Umbilical cord (tissue), 2 donors: Measurements from ENCODE around the gene CDC6. TPM values are rescaled to one million over a fixed set of nuclear protein-coding genes. Genes with fewer than 3 reads are reported as not detected.

Experiments
- DNase-seq: peaks from one replicate; pipeline ENCODE4 v3.0.0-alpha.2; 2015; ENCODE audit warnings: low spot score
- total RNA-seq: library from RNA; depleted of rRNA; stranded (reverse); fragments of >200 nt; gene quantifications from one replicate; pipeline ENCODE4 v1.2.3, GENCODE V29; 2014; ENCODE audit warnings: low replicate concordance; ENCODE audit not compliant: insufficient read depth

CDC6 gene
- total RNA-seq, 1 donor from 2014 or later: 5.8 TPM

- DNase-seq: peak; percentile 83
Observed at GRCh38 chr17:40322358-40323315, 35.0 kb downstream of the CDC6 start.

GRCh38 chr17:40323391-40324381, 36.0 kb downstream of the CDC6 start:
- peak; percentile 80 for DNase-seq

- no peak for DNase-seq
Observed at GRCh38 chr17:40325156-40326013, 37.7 kb downstream of the CDC6 start.

GRCh38 chr17:40326014-40326831, 38.5 kb downstream of the CDC6 start:
- DNase-seq: no peak

- no peak for DNase-seq
Observed at GRCh38 chr17:40326832-40327199, 39.1 kb downstream of the CDC6 start.

GRCh38 chr17:40327244-40327729, 39.6 kb downstream of the CDC6 start:
- no peak for DNase-seq

- peak; percentile 72 for DNase-seq
Observed at GRCh38 chr17:40327735-40328385, 40.2 kb downstream of the CDC6 start.

- DNase-seq: no peak
Observed at GRCh38 chr17:40328386-40328766, 40.7 kb downstream of the CDC6 start.

GRCh38 chr17:40329839-40330794, 42.4 kb downstream of the CDC6 start:
- no peak for DNase-seq

- no peak for DNase-seq
Observed at GRCh38 chr17:40330850-40331470, 43.3 kb downstream of the CDC6 start.

GRCh38 chr17:40331743-40332641, 44.3 kb downstream of the CDC6 start:
- peak; percentile 77 for DNase-seq

GRCh38 chr17:40333781-40334448, 46.2 kb downstream of the CDC6 start:
- DNase-seq: no peak

- DNase-seq: no peak
Observed at GRCh38 chr17:40335620-40336019, 47.9 kb downstream of the CDC6 start.

GRCh38 chr17:40337351-40337750, 49.7 kb downstream of the CDC6 start:
- no peak for DNase-seq

- no peak for DNase-seq
Observed at GRCh38 chr17:40338058-40338457, 50.4 kb downstream of the CDC6 start.

GRCh38 chr17:40338941-40339649, 51.4 kb downstream of the CDC6 start:
- no peak for DNase-seq
